Measurements from ENCODE around the gene KDM4B.

GRCh38 chr19:5155586-5156210, 186.8 kb downstream of the KDM4B start:
- TF ChIP-seq CTCF (IDR thresholded peaks at IDR 0.05) = no peak
- no peak for TF ChIP-seq EP300 (IDR thresholded peaks at IDR 0.05; ENCODE audit: low read depth)
- no peak for TF ChIP-seq POLR2A (IDR thresholded peaks at IDR 0.05)
- no peak for TF ChIP-seq POLR2AphosphoS5 (IDR thresholded peaks at IDR 0.05)

All from transverse colon (tissue), 4 donors.